ENCODE results near the gene PROM2.

DNA sequence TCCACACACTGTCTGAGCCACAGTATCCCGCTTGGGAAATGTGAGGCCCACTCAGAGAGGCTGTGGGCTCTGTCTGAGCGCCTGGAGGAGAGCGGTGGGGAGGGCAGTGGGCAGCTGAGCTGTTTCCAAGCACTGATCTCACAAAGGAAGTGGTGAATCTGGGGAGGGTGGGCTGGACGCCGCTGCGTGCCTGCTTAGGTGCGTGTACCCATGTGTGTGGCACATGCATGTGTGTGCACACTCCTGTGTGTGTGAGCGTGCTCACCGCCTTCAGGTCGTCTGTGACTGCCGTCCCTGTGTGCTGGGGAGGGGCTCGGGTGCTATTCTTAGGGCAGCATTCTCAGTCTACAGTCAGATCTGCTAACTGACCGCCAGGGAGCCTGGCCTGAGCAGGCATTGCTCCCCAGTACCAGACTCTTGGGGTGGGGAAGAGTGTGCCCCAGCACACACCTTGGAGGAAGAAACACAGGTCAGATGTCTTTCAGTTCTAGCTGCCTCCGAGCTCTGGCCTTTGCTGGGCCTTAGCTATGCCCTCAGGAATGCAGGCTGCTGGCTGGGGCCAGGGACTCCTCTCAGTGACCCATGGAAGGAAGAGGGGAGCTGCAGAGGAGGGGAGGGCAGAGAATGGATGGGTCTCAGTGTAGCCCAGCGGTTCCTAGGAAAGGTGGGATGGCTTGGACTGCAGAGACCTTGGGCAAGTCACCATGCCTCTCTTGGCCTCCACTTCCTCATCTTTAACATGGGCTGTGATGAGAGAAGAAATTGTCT lies 54.3 kb downstream of the PROM2 start:
- TF ChIP-seq, protein P1, sequence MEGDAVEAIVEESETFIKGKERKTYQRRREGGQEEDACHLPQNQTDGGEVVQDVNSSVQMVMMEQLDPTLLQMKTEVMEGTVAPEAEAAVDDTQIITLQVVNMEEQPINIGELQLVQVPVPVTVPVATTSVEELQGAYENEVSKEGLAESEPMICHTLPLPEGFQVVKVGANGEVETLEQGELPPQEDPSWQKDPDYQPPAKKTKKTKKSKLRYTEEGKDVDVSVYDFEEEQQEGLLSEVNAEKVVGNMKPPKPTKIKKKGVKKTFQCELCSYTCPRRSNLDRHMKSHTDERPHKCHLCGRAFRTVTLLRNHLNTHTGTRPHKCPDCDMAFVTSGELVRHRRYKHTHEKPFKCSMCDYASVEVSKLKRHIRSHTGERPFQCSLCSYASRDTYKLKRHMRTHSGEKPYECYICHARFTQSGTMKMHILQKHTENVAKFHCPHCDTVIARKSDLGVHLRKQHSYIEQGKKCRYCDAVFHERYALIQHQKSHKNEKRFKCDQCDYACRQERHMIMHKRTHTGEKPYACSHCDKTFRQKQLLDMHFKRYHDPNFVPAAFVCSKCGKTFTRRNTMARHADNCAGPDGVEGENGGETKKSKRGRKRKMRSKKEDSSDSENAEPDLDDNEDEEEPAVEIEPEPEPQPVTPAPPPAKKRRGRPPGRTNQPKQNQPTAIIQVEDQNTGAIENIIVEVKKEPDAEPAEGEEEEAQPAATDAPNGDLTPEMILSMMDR (IDR thresholded peaks at IDR 0.05; ENCODE audit: insufficient read depth, low read depth, low read length), result no peak
- no peak for TF ChIP-seq EZH2 (IDR thresholded peaks at IDR 0.05; ENCODE audit: insufficient read depth, low read length)
